AG04449 (cell line): Measurements from ENCODE around the gene ENPP3.

Experiments
- CTCF ChIA-PET: fragments of 350-600 bp; formaldehyde crosslinking; extraction: SDS; loops from one replicate; lab custom pipeline; 2021; ENCODE audit warnings: antibody characterized with exemption; lab: Yijun Ruan, JAX
- POLR2A ChIA-PET: fragments of 400-600, 350-600 bp; formaldehyde crosslinking; extraction: SDS; loops from one replicate; lab custom pipeline; 2020; ENCODE audit warnings: antibody characterized with exemption, inconsistent platforms; lab: Yijun Ruan, JAX
- DNase-seq: peaks from one replicate; pipeline ENCODE4 v3.0.0-alpha.2; 2010; ENCODE audit warnings: low read depth, low spot score
- H3K4me3 ChIP-seq: 2 replicates; pipeline ENCODE4 v1.5.1; 2011; ENCODE audit warnings: low read depth, mild to moderate bottlenecking, control low read depth, low read length
- CTCF ChIP-seq: IDR thresholded peaks from one replicate; pipeline ENCODE4 v1.5.1; 2011; ENCODE audit warnings: mild to moderate bottlenecking, moderate library complexity, low read length, control low read depth, inconsistent platforms; ENCODE audit not compliant: insufficient read depth; ENCODE audit errors: missing control alignments

ENPP3 gene

DNA sequence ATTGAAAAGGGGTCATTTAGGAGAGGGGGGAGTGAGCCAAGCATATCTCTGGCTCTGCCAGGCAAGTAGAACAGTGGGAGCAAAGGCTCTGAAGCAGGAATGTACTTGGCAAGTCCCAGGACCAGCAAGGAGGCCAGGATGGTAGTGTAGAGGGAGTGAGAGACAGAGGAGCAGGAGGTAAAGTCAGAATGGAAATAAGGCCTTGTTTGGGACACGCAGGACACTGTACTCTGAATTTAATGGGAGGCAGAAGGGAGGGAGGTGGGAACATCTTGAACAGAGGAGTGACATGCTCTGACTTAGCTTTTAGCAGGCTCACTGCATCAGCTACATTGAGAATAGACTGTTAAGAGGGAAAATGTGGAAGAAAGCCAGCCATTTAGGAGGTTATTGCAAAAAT is 133.7 kb downstream of the ENPP3 start:
- no peak overlapping the region for H3K4me3 ChIP-seq
- POLR2A ChIA-PET: no interaction called here
- TF ChIP-seq CTCF: no peak
- no peak for DNase-seq
- CTCF ChIA-PET: interaction anchor here (1.2 kb wide), 1 partner anchor 76 kb away, joined by 5 read pairs; no protein-coding TSS in a partner anchor

DNA sequence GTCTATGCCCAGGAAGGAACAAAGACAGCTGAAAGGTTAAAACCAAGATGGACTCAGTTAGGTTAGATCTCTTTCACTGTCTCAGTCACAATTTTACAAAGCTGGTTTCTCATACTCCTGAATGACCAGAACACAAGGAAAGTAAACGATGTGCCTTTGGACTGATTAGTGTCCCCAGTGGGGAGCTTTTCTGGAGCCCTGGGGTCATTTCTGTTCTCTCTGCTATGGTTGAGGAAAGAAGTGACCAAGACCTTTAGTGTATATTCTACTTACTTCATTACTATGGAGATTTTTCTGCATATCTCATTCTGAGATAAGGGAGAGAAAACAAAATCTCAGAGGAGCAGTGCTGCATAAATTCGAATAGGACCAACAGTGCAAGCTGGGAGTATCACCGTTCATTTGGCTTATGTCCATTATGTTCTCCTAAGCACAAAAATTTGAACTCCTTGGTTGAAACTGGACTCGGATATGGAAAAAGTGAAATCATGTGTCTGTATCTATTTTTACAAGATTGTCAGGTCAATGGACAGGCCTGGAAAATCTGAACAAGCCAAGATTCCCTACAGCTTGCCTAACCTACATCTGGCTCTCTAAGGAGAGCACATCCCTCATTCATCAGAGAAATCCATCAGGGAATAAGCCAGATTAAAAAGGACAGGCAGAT is 136.3 kb downstream of the ENPP3 start:
- ChIA-PET POLR2A (no interaction called here), CTCF (no interaction called here)
- DNase-seq: no peak
- H3K4me3 ChIP-seq: no peak overlapping the region
- TF ChIP-seq CTCF: no peak

DNA sequence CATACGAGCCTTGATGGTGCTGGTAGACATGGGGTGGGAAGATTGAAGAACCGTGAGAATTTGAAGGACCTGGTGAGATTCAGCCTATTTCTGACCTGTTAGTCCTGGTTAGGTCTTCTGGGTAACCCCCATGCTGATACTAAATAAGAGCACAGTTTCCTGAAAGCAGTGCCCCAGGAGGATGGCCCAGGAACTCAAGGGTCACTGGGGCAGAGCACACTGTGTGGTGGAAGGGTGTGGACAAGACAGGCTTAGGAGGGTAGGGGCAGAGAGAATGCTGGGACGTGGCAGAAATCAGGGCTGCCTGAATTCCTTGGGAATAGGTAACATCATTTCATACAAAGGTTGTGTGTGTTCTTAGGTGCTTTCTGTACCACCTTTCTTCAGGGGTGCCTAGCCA is 138.8 kb downstream of the ENPP3 start:
- ChIA-PET POLR2A (no interaction called here), CTCF (no interaction called here)
- H3K4me3 ChIP-seq: no peak overlapping the region
- DNase-seq: no peak
- TF ChIP-seq CTCF: no peak

DNA sequence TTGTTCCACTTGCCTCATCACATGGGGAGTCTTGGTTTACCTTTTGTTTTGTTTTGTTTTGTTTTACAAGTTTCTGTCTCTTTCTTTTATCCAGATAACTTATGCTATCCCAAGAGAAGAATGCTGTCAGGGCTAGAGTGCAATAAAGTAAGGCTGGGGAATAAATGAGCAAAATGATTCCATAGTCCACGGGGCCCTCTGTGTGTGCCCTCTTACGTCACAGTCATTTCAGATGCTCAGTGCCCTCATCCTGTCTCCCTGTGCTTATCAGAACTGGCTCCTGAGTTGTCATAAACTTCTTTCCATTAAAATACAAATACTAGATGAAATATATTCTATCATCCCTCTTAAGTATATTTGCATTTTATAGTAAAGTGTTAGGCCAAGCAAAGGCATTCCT is 139.9 kb downstream of the ENPP3 start:
- no peak for DNase-seq
- TF ChIP-seq CTCF: no peak
- ChIA-PET CTCF (no interaction called here), POLR2A (no interaction called here)
- H3K4me3 ChIP-seq: no peak overlapping the region

GRCh38 chr6:131778169-131778568 is 141.1 kb downstream of the ENPP3 start:
- DNase-seq: no peak
- CTCF ChIA-PET: interaction anchor here (1.7 kb wide), 1 partner anchor 10 kb away, joined by 4 read pairs; no protein-coding TSS in a partner anchor
- no peak overlapping the region for H3K4me3 ChIP-seq
- POLR2A ChIA-PET: no interaction called here
- TF ChIP-seq CTCF: no peak

DNA sequence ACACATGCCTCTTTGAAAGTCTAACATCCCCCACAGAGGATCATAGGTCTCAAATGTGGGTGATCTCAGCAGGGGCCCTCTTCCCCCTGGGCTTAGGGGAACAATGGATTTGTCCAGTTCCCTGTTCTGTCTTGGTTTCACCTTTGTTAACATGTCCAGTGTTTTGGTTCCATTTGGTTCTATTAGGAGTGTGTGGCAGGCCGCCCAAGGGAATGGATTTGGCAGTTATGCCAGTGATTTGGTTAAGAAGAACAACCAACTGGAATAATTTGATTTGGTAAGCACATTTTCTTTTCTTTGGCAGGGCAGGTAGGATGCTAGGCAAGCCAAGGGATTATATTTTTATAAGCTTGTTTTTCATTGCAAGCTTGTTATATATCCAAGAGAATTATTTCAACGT is 142.2 kb downstream of the ENPP3 start:
- no peak for TF ChIP-seq CTCF
- DNase-seq: no peak
- H3K4me3 ChIP-seq: no peak overlapping the region
- ChIA-PET POLR2A (no interaction called here), CTCF (no interaction called here)
